Liver (tissue), 3 donors: ENCODE measurements around the gene PPP1R26.

Source experiments
- CTCF ChIP-seq: fragments of 150-350 bp; IDR thresholded peaks from 2 replicates; pipeline ENCODE4 v1.5.1; 2017; ENCODE audit warnings: improper control_type of control experiment, low read depth, low read length; ENCODE audit not compliant: missing input control
- EGR1 ChIP-seq, 2 donors: IDR thresholded peaks; 2 replicates each; pipeline ENCODE4 v1.6.1; 2016 to 2018; ENCODE audit warnings: antibody characterized with exemption in 2 of 2, low read depth in 2 of 2
- JUND ChIP-seq, 2 donors: IDR thresholded peaks; 2 replicates each; pipeline ENCODE4 v1.6.1; 2016; ENCODE audit warnings: antibody characterized with exemption in 2 of 2
- RAD21 ChIP-seq, 2 donors: IDR thresholded peaks; 2 replicates each; pipeline ENCODE4 v1.6.1; 2016; ENCODE audit warnings: antibody characterized with exemption in 2 of 2, mild to moderate bottlenecking in 2 of 2
- RXRA ChIP-seq, 2 donors: IDR thresholded peaks; 2 replicates each; pipeline ENCODE4 v1.6.1; 2017 to 2018; ENCODE audit warnings: antibody characterized with exemption in 2 of 2, mild to moderate bottlenecking in 1 of 2
- TAF1 ChIP-seq: conservative IDR thresholded peaks from 2 replicates; pipeline ENCODE4 v1.6.1; 2016; ENCODE audit warnings: antibody characterized with exemption, mild to moderate bottlenecking
- ZBTB33 ChIP-seq: IDR thresholded peaks from 2 replicates; pipeline ENCODE4 v1.6.1; 2016; ENCODE audit warnings: antibody characterized with exemption
- TF ChIP-seq, protein P1 (sequence below): IDR thresholded peaks from 2 replicates; pipeline ENCODE4 v1.6.1; 2016; ENCODE audit warnings: antibody characterized with exemption, mild to moderate bottlenecking
- TF ChIP-seq, protein P2 (sequence below): IDR thresholded peaks from 2 replicates; pipeline ENCODE4 v1.6.1; 2016; ENCODE audit warnings: antibody characterized with exemption
- donor health status: healthy.
- donor health status: healthy.

DNA sequence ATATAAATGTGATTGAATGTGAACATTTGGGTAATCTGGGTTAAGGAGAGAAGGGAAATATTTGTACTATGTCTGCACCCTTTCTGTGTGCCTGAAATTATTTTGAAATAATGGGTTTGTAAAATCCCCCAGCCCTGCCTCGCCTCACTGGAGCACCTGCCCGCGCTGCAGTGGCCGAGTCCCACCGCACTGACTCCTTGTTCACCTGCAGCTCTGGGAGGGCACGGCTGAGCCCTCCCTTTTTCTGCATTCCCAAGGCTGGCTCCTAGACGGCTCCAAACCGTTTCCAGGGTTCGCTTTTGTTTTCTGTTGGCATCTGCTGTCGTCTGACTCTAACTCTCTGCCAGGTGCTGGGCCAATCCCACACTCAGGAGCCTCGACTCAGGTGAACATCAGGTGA, 17.6 kb upstream of the PPP1R26 start:
- no peak for TF ChIP-seq EGR1 (IDR thresholded peaks at IDR 0.05; ENCODE audit: low read depth in 2 of 2)
- TF ChIP-seq CTCF = no peak
- TF ChIP-seq, protein P1, sequence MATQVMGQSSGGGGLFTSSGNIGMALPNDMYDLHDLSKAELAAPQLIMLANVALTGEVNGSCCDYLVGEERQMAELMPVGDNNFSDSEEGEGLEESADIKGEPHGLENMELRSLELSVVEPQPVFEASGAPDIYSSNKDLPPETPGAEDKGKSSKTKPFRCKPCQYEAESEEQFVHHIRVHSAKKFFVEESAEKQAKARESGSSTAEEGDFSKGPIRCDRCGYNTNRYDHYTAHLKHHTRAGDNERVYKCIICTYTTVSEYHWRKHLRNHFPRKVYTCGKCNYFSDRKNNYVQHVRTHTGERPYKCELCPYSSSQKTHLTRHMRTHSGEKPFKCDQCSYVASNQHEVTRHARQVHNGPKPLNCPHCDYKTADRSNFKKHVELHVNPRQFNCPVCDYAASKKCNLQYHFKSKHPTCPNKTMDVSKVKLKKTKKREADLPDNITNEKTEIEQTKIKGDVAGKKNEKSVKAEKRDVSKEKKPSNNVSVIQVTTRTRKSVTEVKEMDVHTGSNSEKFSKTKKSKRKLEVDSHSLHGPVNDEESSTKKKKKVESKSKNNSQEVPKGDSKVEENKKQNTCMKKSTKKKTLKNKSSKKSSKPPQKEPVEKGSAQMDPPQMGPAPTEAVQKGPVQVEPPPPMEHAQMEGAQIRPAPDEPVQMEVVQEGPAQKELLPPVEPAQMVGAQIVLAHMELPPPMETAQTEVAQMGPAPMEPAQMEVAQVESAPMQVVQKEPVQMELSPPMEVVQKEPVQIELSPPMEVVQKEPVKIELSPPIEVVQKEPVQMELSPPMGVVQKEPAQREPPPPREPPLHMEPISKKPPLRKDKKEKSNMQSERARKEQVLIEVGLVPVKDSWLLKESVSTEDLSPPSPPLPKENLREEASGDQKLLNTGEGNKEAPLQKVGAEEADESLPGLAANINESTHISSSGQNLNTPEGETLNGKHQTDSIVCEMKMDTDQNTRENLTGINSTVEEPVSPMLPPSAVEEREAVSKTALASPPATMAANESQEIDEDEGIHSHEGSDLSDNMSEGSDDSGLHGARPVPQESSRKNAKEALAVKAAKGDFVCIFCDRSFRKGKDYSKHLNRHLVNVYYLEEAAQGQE = no peak
- TF ChIP-seq, protein P2, sequence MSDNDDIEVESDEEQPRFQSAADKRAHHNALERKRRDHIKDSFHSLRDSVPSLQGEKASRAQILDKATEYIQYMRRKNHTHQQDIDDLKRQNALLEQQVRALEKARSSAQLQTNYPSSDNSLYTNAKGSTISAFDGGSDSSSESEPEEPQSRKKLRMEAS = no peak
- TF ChIP-seq RXRA (IDR thresholded peaks at IDR 0.05) = no peak
- no peak for TF ChIP-seq RAD21 (IDR thresholded peaks at IDR 0.05)
- no peak for TF ChIP-seq ZBTB33
- no peak for TF ChIP-seq JUND (IDR thresholded peaks at IDR 0.05)
- TF ChIP-seq TAF1 = no peak
